MM.1S (cell line): ENCODE results near the gene HNRNPLL.

Experiments
- EZH2 ChIP-seq: fragments of 300-600 bp; sonication (generic); optimal IDR thresholded peaks from 2 replicates; pipeline ENCODE3; 2017; ENCODE audit warnings: low read depth, mild to moderate bottlenecking, antibody characterized with exemption, low read length, mixed read lengths
- EZH2phosphoT487 ChIP-seq: fragments of 300-600 bp; sonication (generic); IDR thresholded peaks from 2 replicates; pipeline ENCODE4 v1.6.1; 2018; ENCODE audit warnings: antibody characterized with exemption, low read length
- TF ChIP-seq, protein P1 (sequence below): fragments of 300-600 bp; sonication (generic); IDR thresholded peaks from 2 replicates; pipeline ENCODE4 v1.5.1; 2016; ENCODE audit warnings: antibody characterized with exemption, low read length, mixed read lengths

DNA sequence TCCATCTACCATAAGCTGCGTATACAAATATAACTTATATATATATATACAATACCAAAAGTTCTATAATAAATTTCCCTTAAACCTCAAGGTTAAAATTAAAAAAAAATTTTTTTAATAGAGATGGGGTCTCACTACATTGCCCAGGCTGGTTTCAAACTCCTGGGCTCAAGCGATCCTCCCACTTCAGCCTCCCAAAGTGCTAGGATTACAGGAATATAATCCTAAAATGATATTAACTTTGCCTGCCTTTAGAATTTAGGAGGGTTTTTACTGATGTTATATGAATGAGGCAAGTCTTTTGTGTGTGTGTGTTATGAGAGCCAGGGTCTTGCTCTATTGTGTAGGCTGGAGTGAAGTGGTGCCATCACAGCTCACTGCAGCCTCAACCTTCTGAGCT lies 49.2 kb downstream of the HNRNPLL start:
- TF ChIP-seq, protein P1, sequence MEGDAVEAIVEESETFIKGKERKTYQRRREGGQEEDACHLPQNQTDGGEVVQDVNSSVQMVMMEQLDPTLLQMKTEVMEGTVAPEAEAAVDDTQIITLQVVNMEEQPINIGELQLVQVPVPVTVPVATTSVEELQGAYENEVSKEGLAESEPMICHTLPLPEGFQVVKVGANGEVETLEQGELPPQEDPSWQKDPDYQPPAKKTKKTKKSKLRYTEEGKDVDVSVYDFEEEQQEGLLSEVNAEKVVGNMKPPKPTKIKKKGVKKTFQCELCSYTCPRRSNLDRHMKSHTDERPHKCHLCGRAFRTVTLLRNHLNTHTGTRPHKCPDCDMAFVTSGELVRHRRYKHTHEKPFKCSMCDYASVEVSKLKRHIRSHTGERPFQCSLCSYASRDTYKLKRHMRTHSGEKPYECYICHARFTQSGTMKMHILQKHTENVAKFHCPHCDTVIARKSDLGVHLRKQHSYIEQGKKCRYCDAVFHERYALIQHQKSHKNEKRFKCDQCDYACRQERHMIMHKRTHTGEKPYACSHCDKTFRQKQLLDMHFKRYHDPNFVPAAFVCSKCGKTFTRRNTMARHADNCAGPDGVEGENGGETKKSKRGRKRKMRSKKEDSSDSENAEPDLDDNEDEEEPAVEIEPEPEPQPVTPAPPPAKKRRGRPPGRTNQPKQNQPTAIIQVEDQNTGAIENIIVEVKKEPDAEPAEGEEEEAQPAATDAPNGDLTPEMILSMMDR = no peak
- TF ChIP-seq EZH2 = no peak
- no peak for TF ChIP-seq EZH2phosphoT487
